GM18498 (cell line): ENCODE measurements around the gene POLR2H.

Experiments used
- ATAC-seq: cut with Tn5 transposase; IDR thresholded peaks from one replicate; pipeline ENCODE4 v1.9.1; 2021; ENCODE audit warnings: mild to moderate bottlenecking, moderate library complexity; ENCODE audit not compliant: unreplicated experiment

The POLR2H gene

DNA sequence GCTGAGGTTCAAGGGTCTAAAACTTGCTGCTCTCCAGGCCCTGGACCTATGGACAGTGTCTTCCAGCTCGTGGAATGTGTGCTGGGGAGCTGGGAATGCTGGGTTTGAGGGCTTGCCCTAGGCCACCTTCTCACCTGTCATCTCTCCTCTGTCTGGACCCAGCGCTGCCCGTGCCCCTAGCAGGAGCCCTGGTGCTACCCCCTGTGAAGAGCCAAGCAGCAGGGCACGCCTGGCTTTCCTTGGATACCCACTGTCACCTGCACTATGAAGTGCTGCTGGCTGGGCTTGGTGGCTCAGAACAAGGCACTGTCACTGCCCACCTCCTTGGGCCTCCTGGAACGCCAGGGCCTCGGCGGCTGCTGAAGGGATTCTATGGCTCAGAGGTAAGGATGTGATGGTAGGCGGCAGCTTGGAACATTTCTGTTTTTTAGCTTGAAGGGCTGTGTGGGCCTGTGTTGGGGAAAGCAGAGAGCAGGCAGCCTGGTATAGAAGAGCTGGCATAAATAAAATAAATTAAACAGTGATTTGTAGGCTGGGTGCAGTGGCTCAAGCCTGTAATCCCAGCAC, 23.4 kb downstream of the POLR2H start:
- no peak for ATAC-seq

- ATAC-seq = no peak
These were observed 24.7 kb downstream of the POLR2H start for GRCh38 chr3:184386047-184386806.

GRCh38 chr3:184387174-184387714, 25.7 kb downstream of the POLR2H start:
- no peak for ATAC-seq

DNA sequence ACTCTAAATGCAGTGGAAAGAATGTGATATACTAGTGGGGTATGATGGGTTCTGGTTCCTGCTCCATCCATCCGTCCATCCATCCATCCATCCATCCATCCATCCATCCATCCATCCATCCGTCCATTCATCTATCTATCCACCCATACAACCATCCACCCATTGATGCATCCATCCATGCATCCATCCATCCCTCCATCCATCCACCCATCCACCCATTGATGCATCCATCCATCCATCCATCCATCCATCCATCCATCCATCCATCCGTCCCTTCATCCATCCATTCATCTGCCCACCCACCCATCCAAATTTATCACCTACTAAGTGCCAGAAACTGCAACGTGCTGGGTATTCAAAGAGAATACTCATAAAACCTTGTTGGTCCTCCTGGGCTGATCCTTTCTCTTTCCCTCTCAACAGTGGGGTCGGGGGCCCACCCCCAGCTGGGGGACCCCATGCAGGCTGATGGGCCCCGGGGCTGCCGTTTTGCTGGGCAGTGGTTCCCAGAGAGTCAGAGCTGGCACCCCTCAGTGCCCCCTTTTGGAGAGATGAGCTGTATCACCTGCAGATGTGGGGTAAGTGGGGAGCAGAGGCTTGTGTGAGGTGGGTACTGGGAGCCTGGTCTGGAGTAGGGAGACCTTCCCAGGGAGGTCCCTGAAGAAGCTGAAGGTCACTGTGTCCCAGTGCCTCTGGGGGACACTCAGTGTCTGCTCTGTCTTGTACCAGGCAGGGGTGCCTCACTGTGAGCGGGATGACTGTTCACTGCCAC, 26.8 kb downstream of the POLR2H start:
- no peak for ATAC-seq

GRCh38 chr3:184388936-184389230, 27.4 kb downstream of the POLR2H start:
- no peak for ATAC-seq

GRCh38 chr3:184389384-184389783, 27.9 kb downstream of the POLR2H start:
- no peak for ATAC-seq

- no peak for ATAC-seq
These were observed 28.5 kb downstream of the POLR2H start for GRCh38 chr3:184389935-184390528.

DNA sequence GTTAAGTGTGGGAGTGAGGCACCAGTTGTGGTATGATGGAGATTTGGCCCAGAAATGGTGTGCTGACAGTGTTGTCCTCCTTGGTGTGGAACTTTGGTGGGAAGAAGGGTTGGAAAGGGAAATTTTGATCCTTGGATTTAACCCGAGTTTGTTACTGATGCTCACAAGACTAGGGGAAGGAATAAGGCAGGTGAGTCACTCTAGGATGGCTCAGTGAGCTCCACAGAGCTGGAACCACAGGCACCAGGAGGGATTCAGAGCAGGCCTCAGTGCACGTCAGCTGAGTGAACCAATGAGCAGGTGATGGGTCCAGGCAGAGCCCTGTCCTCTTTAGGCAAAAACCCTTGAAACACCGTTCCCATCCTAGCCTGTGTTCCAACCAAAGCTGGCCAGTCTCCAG, 29.8 kb downstream of the POLR2H start:
- ATAC-seq = no peak

GRCh38 chr3:184395320-184395660, 33.8 kb downstream of the POLR2H start:
- ATAC-seq = no peak

DNA sequence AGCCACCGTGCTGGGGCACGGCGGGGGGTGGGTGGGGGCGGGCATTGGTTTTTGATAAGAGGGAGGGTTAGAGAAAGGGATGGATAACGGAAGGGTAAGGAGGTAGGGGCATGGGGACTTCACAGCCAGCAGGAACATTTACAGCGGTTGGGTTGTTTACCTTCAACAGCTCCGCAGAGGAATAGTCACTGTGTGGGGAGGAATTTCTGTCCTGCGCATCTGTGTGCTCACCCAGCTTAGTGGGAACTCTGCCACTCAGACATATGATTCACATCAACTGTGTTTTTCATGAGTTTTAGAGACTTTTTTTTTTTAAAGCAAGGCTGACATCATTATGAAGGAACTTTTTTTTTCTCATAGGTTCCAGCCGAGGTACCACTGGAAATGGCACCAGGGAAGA, 37.9 kb downstream of the POLR2H start:
- no peak for ATAC-seq

- no peak for ATAC-seq
These were observed 43.8 kb downstream of the POLR2H start for GRCh38 chr3:184405075-184406030.

DNA sequence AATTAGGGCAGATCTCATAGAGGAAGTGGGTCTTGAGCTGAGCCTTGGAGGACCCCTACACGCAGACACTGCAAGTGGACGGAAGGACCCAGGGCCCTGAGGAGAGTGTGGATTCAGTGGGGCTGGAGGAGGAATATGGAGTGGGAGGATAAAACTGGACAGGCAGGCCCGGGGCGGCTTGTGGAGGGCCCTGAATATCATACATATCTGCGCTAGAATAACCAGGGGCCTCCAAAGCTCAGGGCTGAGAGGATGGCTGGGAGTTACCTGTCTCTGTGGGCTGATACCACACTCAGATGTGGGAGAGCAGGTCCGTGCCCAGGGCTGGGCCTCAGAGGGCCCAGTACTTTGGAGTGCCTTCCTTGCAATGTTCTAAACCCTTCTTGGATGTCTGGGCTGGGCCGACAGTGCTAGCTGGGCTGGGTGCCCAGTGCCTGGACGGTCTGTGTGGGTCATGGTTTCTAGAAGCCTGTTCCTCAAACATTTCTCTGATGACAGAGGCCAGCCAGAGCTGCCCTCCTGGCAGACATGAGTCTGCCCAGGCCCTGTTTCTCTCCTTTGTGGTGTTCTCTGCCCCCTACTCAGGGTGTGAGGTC, 47.9 kb downstream of the POLR2H start:
- ATAC-seq = no peak

DNA sequence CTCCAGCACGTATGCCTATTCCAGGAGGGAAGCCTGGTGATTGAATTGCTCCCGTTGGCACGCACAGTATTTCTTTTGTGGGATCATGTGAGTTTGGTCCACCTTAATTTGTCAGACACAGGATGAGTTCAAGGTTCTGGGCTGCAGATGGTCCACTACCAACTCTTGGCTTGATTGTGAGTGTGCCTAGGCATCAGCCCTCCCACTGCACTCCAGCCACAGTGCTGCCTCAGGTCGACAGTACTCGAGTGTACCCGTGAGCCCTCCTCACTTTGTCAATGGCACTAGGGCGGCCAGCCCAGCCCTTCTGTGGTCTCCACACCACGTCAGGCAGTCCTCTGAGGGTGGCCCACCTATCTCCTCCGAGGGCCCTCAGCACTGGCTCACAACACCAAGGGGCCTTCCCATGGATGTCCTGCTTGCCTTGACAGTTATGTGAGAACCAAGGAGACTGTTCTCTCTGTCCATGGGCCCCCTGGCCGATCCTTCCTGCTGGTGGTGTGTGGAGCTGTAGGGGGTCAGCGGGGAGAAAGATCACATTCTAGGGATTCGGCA, 48.5 kb downstream of the POLR2H start:
- no peak for ATAC-seq

DNA sequence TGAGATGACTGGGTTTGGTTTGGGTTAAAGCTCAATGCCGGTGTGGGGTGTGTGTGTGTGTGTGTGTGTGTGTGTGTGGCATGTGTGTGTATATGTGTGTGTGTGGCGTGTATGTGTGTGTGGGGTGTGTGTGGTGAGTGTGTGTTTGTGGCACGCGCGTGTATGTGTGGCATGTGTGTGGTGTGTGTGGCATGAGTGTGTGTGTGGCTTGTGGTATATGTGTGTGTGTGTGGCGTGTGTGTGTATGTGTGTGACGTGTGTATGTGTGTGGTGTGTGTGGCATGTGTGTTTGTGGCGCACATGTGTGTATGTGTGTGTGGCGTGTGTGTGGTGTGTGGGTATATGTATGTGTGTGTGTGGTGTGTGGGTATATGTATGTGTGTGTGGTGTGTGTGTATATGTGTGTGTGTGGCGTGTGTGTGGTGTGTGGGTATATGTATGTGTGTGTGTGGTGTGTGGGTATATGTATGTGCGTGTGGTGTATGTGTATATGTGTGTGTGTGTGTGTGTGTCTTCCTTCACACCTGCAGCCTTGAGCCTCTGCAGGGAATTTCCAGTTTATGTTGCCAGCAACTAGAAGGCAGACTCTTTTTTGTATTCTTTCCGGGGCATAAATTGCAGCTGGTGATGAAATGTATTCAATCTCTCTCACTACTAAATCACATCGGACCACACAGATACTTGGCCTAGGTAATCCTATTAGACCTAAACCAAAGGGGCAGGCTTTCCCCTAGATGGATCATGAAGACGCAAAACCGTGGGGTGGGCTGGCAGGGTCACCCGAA, 53.1 kb downstream of the POLR2H start:
- no peak for ATAC-seq

DNA sequence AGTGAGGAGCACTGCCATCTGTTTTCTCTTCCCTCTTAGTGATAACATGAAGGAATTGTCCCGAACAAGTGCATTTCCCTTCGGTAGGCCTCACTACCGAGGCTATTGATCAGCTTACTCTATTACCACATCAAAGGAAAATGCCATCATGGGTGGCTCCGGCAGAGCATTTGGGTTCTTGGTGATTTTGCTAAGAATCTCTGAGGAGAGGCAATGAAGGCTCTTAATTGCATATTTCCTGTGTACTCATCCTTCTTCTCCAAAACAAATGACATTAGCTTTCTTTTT, 53.6 kb downstream of the POLR2H start:
- no peak for ATAC-seq

DNA sequence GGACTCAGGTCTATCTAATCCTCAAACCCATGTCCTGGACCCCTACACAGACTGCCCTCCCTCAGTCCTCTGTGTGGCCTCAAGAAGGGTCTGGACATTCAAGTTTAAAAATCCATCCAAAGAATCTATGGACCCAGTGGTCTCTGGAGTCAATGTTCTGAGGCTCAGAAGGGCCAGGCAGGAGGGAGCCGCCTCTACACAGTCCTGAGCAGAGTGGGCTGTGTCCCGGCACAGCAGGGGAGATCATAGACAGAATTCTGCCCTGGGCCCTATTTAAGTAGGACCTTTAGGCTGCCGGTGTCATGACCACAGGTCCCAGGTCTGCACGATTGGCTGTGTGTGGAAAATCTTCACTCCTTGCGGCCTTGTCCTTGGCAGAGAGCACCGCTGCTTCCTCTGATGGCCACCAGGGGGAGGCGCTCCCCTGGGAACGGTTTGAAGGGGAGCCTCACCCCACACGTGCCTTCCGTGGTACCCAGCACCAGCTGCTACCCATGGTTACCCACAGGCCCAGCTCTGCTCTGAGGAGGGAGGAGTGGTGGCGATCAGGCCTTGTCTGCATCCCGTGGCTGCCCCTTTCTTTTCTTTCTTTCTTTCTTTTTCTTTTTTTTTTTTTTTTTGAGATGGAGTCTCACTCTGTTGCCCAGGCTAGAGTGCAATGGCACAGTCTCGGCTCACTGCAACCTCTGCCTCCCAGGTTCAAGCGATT, 56.3 kb downstream of the POLR2H start:
- ATAC-seq = peak; percentile 87
